Stimulated activated CD4-positive, alpha-beta T cell treated with anti-CD3 and anti-CD28 coated beads, Interleukin-1b, Interleukin-23, amount 100 ng/mL, for 1 hour (primary cell): ENCODE results near the gene DHX29.

Experiments used
- DNase-seq, 2 donors: peaks; one replicate each; pipeline ENCODE4 v3.0.0-alpha.2; 2020; ENCODE audit warnings: low read depth in 2 of 2

The DHX29 gene

GRCh38 chr5:55232985-55233928 lies 74.2 kb downstream of the DHX29 start, which contains the start of gene CCNO:
CCNO (minus strand) TSS chr5:55233608; CDS start chr5:55233523, 85 bp downstream.
- no peak for DNase-seq

- DNase-seq: no peak
Observed at GRCh38 chr5:55232271-55232984, 75.1 kb downstream of the DHX29 start.

GRCh38 chr5:55231919-55232270 lies 75.6 kb downstream of the DHX29 start:
- DNase-seq: no peak

GRCh38 chr5:55231029-55231918 lies 76.2 kb downstream of the DHX29 start:
- DNase-seq: no peak

GRCh38 chr5:55230086-55230629 lies 77.3 kb downstream of the DHX29 start:
- DNase-seq: no peak

- no peak for DNase-seq
Observed at GRCh38 chr5:55227664-55228430, 79.6 kb downstream of the DHX29 start.

GRCh38 chr5:55226934-55227663 lies 80.4 kb downstream of the DHX29 start, which contains the start of gene MCIDAS:
MCIDAS (minus strand) TSS chr5:55227315; CDS start chr5:55227138, 177 bp downstream.
- DNase-seq: no peak

GRCh38 chr5:55226027-55226933 lies 81.2 kb downstream of the DHX29 start:
- no peak for DNase-seq

GRCh38 chr5:55225346-55225745 lies 82.1 kb downstream of the DHX29 start:
- no peak for DNase-seq

GRCh38 chr5:55223812-55224240 lies 83.7 kb downstream of the DHX29 start:
- DNase-seq: no peak

- DNase-seq: no peak
Observed at GRCh38 chr5:55222985-55223811, 84.3 kb downstream of the DHX29 start.

GRCh38 chr5:55222092-55222984 lies 85.2 kb downstream of the DHX29 start:
- DNase-seq: no peak

GRCh38 chr5:55220433-55221185 lies 86.9 kb downstream of the DHX29 start:
- DNase-seq: no peak

GRCh38 chr5:55219770-55220169 lies 87.7 kb downstream of the DHX29 start:
- no peak for DNase-seq

GRCh38 chr5:55218967-55219366 lies 88.5 kb downstream of the DHX29 start:
- DNase-seq: no peak

GRCh38 chr5:55211184-55211874 lies 96.2 kb downstream of the DHX29 start:
- DNase-seq: no peak
